Measurements from ENCODE around the gene PDZD2.

The PDZD2 gene

DNA sequence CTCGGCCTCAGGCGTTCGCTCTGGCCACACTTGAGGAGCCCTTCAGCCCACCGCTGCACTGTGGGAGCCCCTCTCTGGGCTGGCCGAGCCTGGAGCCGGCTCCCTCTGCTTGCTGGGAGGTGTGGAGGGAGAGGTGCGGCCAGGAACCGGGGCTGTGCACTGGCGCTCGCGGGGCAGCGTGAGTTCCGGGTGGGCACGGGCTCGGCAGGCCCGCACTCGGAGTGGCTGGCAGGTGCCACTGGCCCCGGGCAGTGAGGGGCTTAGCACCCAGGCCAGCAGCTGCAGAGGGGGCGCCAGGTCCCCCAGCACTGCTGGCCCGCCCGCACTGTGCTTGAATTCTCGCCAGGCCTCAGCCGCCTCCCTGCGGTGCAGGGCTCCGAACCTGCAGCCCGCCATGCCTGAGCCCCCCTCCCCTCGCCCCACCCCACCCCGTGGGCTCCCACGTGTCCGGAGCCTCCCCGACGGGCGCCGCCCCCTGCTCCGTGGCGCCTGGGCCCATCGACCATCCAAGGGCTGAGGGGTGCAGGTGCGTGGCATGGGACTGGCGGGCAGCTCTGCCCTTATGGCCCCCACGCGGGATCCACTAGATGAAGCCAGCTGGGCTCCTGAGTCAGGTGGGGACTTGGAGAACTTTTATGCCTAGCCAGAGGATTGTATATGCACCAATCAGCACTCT lies 138.2 kb downstream of the PDZD2 start:
- no peak overlapping the region for H3K9ac ChIP-seq (ENCODE audit: low read depth, low read length)
- H3K36me3 ChIP-seq (ENCODE audit: control insufficient read depth, insufficient read depth, low read length) = no peaks in the 10 kb centered on the region

DNA sequence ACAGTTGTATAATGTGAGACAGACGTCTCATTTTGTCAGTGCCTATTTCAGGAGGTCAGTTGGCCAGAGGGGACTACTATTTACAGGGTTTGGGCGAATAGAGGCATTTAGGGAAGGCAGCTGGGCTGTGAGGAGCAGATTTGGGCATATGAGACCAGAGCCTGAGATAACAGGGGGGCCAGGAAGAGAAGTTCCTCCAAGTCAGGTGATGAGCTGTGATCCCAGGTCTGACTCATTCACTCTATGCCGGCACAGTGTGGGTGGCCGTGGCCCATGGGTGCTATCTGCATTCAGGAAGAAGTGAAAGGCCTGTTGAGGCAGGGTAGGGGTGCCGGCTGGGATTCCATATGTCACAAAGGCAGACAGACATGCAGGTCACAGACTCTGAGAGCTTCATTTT lies 142.8 kb downstream of the PDZD2 start:
- H3K9me3 ChIP-seq (ENCODE audit: control insufficient read depth, insufficient read depth, low read length) = no peaks in the 10 kb centered on the region
- no peak overlapping the region for H3K4me3 ChIP-seq (ENCODE audit: low read depth, low read length)
- H3K4me1 ChIP-seq (ENCODE audit: control insufficient read depth, insufficient read depth, low read length) = no peaks in the 10 kb centered on the region
- H3K36me3 ChIP-seq (ENCODE audit: control insufficient read depth, insufficient read depth, low read length) = no peaks in the 10 kb centered on the region
- H3K9ac ChIP-seq (ENCODE audit: low read depth, low read length) = no peak overlapping the region
- no peaks in the 10 kb centered on the region for H3K27me3 ChIP-seq (ENCODE audit: control insufficient read depth, insufficient read depth, low read length)

More for the DNA sequence above, 138.2 kb downstream of the PDZD2 start:
- H3K4me1 ChIP-seq (ENCODE audit: control insufficient read depth, insufficient read depth, low read length) = no peaks in the 10 kb centered on the region
- no peak overlapping the region for H3K4me3 ChIP-seq (ENCODE audit: low read depth, low read length)
- no peaks in the 10 kb centered on the region for H3K9me3 ChIP-seq (ENCODE audit: control insufficient read depth, insufficient read depth, low read length)
- no peaks in the 10 kb centered on the region for H3K27me3 ChIP-seq (ENCODE audit: control insufficient read depth, insufficient read depth, low read length)

DNA sequence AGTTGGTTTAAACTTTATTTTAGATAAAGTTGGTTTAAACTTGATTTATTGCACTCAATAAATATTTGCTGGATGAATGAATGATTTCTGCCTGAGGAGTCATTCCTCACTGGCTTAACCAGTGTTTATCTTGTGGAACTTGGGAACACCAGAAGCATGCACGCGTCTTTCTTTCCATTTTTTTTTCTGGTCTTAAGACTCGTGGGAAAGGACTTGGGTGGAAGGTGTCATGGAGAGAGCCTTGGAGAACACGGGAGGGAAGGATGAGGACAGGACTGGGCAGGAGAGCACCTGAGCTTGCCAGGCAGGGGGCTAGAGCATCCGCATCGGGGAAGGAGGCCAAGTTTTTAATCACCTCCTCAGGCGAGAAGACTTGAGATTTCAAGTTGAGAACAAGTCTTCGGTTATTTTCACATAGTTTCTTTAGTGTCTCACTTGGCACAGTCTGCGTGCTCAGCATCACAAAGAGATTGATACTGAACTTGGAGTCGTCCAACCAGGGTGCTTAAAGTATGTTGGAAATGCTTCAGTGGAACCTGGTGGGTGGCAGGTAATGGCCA lies 144.2 kb downstream of the PDZD2 start:
- H3K4me1 ChIP-seq (ENCODE audit: control insufficient read depth, insufficient read depth, low read length) = no peaks in the 10 kb centered on the region
- H3K27me3 ChIP-seq (ENCODE audit: control insufficient read depth, insufficient read depth, low read length) = no peaks in the 10 kb centered on the region
- no peak overlapping the region for H3K4me3 ChIP-seq (ENCODE audit: low read depth, low read length)
- no peaks in the 10 kb centered on the region for H3K9me3 ChIP-seq (ENCODE audit: control insufficient read depth, insufficient read depth, low read length)
- no peak overlapping the region for H3K9ac ChIP-seq (ENCODE audit: low read depth, low read length)
- no peaks in the 10 kb centered on the region for H3K36me3 ChIP-seq (ENCODE audit: control insufficient read depth, insufficient read depth, low read length)

DNA sequence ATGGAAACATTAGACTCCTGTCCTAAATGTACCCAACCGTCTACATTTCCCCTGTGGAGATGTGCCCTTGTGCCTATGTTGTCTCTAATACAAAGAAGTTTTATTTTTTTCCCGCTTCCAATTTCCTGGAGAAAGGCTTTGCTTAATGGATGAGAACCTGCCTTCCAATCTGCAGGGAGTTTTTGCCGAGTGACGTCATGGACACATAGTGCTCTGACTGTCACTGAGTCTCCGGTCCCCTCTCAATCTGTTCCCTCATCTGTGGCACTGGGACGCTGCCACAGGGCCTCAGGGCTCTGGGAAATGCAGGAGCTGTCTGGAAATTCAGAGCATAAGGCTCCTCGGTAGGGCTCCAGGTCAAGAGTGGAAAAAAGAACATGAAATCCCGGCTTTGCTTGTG lies 144.8 kb downstream of the PDZD2 start:
- Histone ChIP-seq H3K9me3 (ENCODE audit: control insufficient read depth, insufficient read depth, low read length) (no peaks in the 10 kb centered on the region), H3K4me3 (ENCODE audit: low read depth, low read length) (no peak overlapping the region), H3K9ac (ENCODE audit: low read depth, low read length) (no peak overlapping the region), H3K27me3 (ENCODE audit: control insufficient read depth, insufficient read depth, low read length) (no peaks in the 10 kb centered on the region), H3K4me1 (ENCODE audit: control insufficient read depth, insufficient read depth, low read length) (no peaks in the 10 kb centered on the region), H3K36me3 (ENCODE audit: control insufficient read depth, insufficient read depth, low read length) (no peaks in the 10 kb centered on the region)

DNA sequence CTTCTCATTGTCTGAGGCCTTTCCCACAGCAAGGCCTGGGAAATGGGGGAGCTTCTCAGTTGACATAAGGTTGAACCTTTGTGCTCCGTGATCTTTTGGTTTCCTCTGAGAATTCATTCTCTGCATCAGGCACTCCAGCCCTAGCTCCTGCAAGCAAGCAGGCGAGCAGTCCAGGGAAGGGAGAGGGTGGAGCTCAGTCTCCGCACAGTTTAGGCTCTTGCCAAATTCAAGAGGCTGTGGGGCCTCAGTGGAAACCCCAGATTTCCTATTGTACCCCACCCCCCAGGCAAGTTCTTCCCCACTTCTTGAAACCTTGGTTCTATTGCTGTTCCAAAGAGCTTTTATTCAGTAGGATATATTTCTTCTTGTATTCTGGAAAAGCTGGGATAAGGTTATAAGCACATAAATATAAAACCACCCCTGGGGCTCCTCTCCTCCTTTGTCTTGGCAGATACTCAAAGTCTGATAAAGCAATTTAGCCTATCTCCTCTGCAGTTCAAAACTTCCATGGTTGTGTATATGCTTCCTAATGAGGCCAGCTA lies 147.2 kb downstream of the PDZD2 start:
- H3K4me1 ChIP-seq (ENCODE audit: control insufficient read depth, insufficient read depth, low read length) = no peaks in the 10 kb centered on the region
- no peak overlapping the region for H3K4me3 ChIP-seq (ENCODE audit: low read depth, low read length)
- no peaks in the 10 kb centered on the region for H3K36me3 ChIP-seq (ENCODE audit: control insufficient read depth, insufficient read depth, low read length)
- H3K9ac ChIP-seq (ENCODE audit: low read depth, low read length) = no peak overlapping the region
- H3K27me3 ChIP-seq (ENCODE audit: control insufficient read depth, insufficient read depth, low read length) = no peaks in the 10 kb centered on the region
- H3K9me3 ChIP-seq (ENCODE audit: control insufficient read depth, insufficient read depth, low read length) = no peaks in the 10 kb centered on the region

DNA sequence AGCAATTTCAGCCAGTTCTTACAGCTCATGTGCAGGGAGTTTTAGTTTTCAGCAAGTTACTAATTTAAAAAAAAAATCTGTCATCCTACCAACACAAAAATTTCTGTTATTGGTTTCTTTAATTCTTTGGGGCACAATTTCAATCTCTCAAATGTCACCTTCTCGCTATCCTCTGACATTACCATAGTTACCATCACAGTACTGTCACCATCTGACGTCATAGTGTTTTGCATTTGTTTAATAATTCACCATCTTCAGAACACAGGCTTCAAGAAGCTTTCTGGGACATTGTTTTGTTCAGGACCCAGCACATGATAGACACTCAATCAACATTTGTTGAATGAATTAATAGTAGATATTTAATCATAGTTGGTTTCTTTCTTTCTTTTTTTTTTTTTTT lies 155.1 kb downstream of the PDZD2 start:
- no peaks in the 10 kb centered on the region for H3K27me3 ChIP-seq (ENCODE audit: control insufficient read depth, insufficient read depth, low read length)
- H3K4me1 ChIP-seq (ENCODE audit: control insufficient read depth, insufficient read depth, low read length) = no peaks in the 10 kb centered on the region
- H3K36me3 ChIP-seq (ENCODE audit: control insufficient read depth, insufficient read depth, low read length) = no peaks in the 10 kb centered on the region
- H3K9ac ChIP-seq (ENCODE audit: low read depth, low read length) = no peak overlapping the region
- no peak overlapping the region for H3K4me3 ChIP-seq (ENCODE audit: low read depth, low read length)
- no peaks in the 10 kb centered on the region for H3K9me3 ChIP-seq (ENCODE audit: control insufficient read depth, insufficient read depth, low read length)

DNA sequence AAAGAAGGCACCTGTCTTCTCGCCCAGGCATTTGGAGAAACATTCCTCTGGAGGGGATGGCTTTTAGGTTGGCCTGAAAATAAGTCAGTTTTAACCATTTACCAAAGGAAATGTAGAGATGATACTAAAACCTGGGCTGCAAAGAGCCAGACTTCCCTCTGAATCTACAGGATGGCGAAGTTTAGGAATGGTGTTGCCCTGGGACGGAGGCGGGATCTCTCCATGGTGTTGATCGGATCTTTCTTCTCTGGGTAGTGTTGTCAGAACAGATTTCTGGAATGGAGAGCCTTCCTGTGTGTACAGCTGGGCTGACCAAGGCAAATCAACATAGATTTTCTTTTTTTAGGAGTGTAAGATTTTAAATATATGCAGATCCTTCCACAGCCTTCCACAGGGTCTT lies 159.2 kb downstream of the PDZD2 start:
- Histone ChIP-seq H3K4me3 (ENCODE audit: low read depth, low read length) (no peak overlapping the region), H3K36me3 (ENCODE audit: control insufficient read depth, insufficient read depth, low read length) (no peaks in the 10 kb centered on the region), H3K27me3 (ENCODE audit: control insufficient read depth, insufficient read depth, low read length) (no peaks in the 10 kb centered on the region)

DNA sequence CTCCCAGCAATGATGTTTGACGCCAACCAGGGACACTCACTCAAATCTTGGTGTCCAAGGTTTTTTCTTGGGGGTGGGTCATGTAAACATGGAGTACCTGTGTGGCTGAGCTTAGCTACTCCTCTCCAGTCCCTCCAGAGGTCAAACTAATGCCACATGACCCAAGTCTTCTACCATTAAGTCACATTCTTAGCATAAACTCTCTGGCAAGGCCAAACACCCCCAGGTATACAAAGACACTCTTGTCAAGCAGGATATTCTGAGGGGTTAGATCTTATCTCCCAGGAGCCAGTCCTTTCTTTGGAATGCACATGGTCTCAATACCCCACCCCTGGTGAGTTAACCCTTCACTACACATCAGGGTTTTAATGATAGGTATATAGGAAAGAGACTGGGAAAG lies 161.4 kb downstream of the PDZD2 start:
- Histone ChIP-seq H3K27me3 (ENCODE audit: control insufficient read depth, insufficient read depth, low read length) (no peaks in the 10 kb centered on the region), H3K4me3 (ENCODE audit: low read depth, low read length) (no peak overlapping the region), H3K4me1 (ENCODE audit: control insufficient read depth, insufficient read depth, low read length) (no peaks in the 10 kb centered on the region)

More for the DNA sequence above, 159.2 kb downstream of the PDZD2 start:
- Histone ChIP-seq H3K9ac (ENCODE audit: low read depth, low read length) (no peak overlapping the region), H3K9me3 (ENCODE audit: control insufficient read depth, insufficient read depth, low read length) (no peaks in the 10 kb centered on the region), H3K4me1 (ENCODE audit: control insufficient read depth, insufficient read depth, low read length) (no peaks in the 10 kb centered on the region)

DNA sequence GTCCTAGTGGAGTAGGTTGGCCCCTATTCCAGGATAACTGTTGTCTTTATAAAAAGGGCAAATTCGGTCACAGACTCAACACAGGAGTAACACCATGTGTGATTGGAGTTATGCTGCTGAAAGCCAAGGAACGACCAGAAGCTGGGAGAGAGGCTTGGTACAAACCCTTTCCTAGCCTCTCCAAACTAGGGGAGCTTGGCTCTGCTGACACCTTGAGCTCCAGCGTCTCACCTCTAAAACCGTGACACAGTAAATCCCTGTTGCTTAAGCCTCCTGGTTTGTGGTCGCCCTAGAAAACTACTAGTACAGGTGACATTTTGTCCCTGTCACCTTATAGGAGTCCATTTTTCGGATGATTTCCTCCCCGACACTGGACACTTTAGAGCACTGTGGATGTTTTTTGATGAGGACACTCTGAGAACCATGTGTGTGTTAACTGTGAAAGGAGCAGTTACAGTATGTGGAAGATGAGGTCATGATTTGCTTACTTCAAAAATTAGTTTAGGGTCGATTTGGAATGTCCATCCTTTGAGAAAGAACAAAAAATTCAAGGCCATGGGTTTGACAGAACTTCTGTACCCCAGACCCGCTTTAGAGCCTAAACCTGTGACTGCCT lies 167.0 kb downstream of the PDZD2 start:
- Histone ChIP-seq H3K36me3 (ENCODE audit: control insufficient read depth, insufficient read depth, low read length) (no peaks in the 10 kb centered on the region), H3K27me3 (ENCODE audit: control insufficient read depth, insufficient read depth, low read length) (no peaks in the 10 kb centered on the region), H3K9me3 (ENCODE audit: control insufficient read depth, insufficient read depth, low read length) (no peaks in the 10 kb centered on the region), H3K4me1 (ENCODE audit: control insufficient read depth, insufficient read depth, low read length) (no peaks in the 10 kb centered on the region), H3K9ac (ENCODE audit: low read depth, low read length) (no peak overlapping the region), H3K4me3 (ENCODE audit: low read depth, low read length) (no peak overlapping the region)

More for the DNA sequence above, 161.4 kb downstream of the PDZD2 start:
- Histone ChIP-seq H3K9me3 (ENCODE audit: control insufficient read depth, insufficient read depth, low read length) (no peaks in the 10 kb centered on the region), H3K36me3 (ENCODE audit: control insufficient read depth, insufficient read depth, low read length) (no peaks in the 10 kb centered on the region), H3K9ac (ENCODE audit: low read depth, low read length) (no peak overlapping the region)

DNA sequence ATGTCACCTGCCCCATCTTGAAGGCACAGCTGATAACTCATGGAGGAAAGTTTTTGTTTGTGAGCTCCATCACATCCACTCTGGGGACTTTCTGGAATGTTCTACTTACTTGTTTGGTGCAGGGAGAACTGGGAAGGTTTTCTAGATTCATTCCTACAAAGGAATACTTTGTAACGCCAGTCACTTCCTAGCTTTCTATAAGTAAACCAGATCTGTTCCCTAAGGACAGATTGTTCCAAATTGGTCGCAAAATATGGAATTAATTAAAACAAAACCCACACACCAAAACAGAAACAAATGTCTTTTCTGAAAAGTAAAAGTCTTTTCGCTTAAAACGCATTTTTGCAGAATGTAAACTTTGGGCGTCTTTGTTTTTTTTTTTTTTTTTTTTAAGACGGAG lies 167.6 kb downstream of the PDZD2 start:
- Histone ChIP-seq H3K9ac (ENCODE audit: low read depth, low read length) (no peak overlapping the region), H3K27me3 (ENCODE audit: control insufficient read depth, insufficient read depth, low read length) (no peaks in the 10 kb centered on the region), H3K4me1 (ENCODE audit: control insufficient read depth, insufficient read depth, low read length) (no peaks in the 10 kb centered on the region), H3K4me3 (ENCODE audit: low read depth, low read length) (no peak overlapping the region), H3K9me3 (ENCODE audit: control insufficient read depth, insufficient read depth, low read length) (no peaks in the 10 kb centered on the region), H3K36me3 (ENCODE audit: control insufficient read depth, insufficient read depth, low read length) (no peaks in the 10 kb centered on the region)

DNA sequence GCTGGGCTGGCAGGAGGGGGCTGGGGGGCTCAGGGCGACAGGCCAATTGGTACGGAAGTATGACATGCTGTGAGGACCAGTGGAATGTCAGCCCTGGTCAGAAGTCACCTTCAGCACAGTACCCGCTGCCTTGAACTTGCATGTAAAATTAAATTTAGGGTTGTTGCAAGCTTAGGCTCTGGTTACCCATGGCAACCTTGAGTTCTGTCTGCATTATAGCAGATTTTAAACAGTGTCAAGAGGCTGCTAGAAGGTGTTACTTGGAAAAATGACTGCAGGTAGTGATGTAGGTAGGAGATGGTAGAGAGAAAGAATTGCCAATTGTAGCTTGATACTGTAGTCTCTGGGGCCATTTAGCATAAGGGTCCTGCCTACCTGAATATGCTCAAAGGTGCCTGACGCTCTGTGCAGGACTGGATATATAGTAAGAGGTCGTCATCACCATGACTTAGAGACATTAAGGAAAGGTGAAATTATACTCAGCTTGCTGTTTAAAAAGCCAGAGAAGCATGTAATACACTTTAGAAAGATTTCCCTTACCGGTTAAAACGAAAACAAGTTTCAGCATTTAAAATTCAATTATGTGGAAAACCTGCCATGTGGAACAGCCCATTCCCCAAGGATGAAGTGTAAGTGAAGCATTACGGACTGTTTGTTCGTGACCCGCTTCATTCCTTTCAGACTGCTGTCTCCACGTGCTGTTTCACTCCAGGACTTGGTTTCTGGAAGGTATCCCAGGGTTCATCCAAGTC lies 169.0 kb downstream of the PDZD2 start:
- Histone ChIP-seq H3K36me3 (ENCODE audit: control insufficient read depth, insufficient read depth, low read length) (no peaks in the 10 kb centered on the region), H3K4me3 (ENCODE audit: low read depth, low read length) (no peak overlapping the region), H3K9ac (ENCODE audit: low read depth, low read length) (no peak overlapping the region), H3K27me3 (ENCODE audit: control insufficient read depth, insufficient read depth, low read length) (no peaks in the 10 kb centered on the region), H3K4me1 (ENCODE audit: control insufficient read depth, insufficient read depth, low read length) (no peaks in the 10 kb centered on the region), H3K9me3 (ENCODE audit: control insufficient read depth, insufficient read depth, low read length) (no peaks in the 10 kb centered on the region)
